ENCODE measurements around the gene EDNRB.

- TF ChIP-seq, protein P1, sequence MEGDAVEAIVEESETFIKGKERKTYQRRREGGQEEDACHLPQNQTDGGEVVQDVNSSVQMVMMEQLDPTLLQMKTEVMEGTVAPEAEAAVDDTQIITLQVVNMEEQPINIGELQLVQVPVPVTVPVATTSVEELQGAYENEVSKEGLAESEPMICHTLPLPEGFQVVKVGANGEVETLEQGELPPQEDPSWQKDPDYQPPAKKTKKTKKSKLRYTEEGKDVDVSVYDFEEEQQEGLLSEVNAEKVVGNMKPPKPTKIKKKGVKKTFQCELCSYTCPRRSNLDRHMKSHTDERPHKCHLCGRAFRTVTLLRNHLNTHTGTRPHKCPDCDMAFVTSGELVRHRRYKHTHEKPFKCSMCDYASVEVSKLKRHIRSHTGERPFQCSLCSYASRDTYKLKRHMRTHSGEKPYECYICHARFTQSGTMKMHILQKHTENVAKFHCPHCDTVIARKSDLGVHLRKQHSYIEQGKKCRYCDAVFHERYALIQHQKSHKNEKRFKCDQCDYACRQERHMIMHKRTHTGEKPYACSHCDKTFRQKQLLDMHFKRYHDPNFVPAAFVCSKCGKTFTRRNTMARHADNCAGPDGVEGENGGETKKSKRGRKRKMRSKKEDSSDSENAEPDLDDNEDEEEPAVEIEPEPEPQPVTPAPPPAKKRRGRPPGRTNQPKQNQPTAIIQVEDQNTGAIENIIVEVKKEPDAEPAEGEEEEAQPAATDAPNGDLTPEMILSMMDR (IDR thresholded peaks at IDR 0.05), result no peak
- TF ChIP-seq EP300 (IDR thresholded peaks at IDR 0.05) (no peak), POLR2A (IDR thresholded peaks at IDR 0.05) (no peak)
These were observed 34.1 kb upstream of the EDNRB start for GRCh38 chr13:77952737-77953136.
